C4-2B (cell line): Measurements from ENCODE around the gene ZNRD2.
"Not testable (repeated sequence)": the region's sequence is repeated elsewhere in the genome, so short reads cannot be mapped to it uniquely, and the experiment has no call there.

ENCODE experiments used
- H3K27ac ChIP-seq: fragments of 450-650 bp; 2 replicates; pipeline ENCODE4 v1.5.1; 2017
- CTCF ChIP-seq: fragments of 450-650 bp; conservative IDR thresholded peaks from 2 replicates; pipeline ENCODE4 v1.5.1; 2017; ENCODE audit warnings: mild to moderate bottlenecking
- ZFX ChIP-seq: fragments of 450-650 bp; IDR thresholded peaks from 2 replicates; pipeline ENCODE4 v1.6.1; 2017

The ZNRD2 gene

GRCh38 chr11:65569973-65570918 is at the start of gene ZNRD2:
Gene ZNRD2, plus strand, starts transcription at chr11:65570477. Its CDS starts 15 bp downstream, at chr11:65570492.
- H3K27ac ChIP-seq = peak within 1 kb of the TSS; percentile 84
- TF ChIP-seq CTCF (peak; percentile 75), ZFX (0 out of 2 replicates have a peak, but pooled peaks have one; percentile 46)

GRCh38 chr11:65521777-65522521 is 48.3 kb upstream of the ZNRD2 start:
- not testable (repeated sequence) for H3K27ac ChIP-seq

GRCh38 chr11:65522718-65523630 is 47.3 kb upstream of the ZNRD2 start:
- not testable (repeated sequence) for H3K27ac ChIP-seq

GRCh38 chr11:65523631-65523968 is 46.7 kb upstream of the ZNRD2 start:
- H3K27ac ChIP-seq = not testable (repeated sequence)

- H3K27ac ChIP-seq = no peak overlapping the region
- TF ChIP-seq ZFX (no peak), CTCF (no peak)
Observed at GRCh38 chr11:65524014-65524740, 46.1 kb upstream of the ZNRD2 start.

GRCh38 chr11:65524741-65525545 is 45.3 kb upstream of the ZNRD2 start, which contains the start of gene SCYL1:
Gene SCYL1, plus strand, starts transcription at chr11:65525083. Its CDS starts 71 bp downstream, at chr11:65525154.
- peak within 1 kb of the TSS; percentile 98 for H3K27ac ChIP-seq
- no peak for TF ChIP-seq CTCF
- TF ChIP-seq ZFX = peak; percentile 100

GRCh38 chr11:65525546-65526480 is 44.5 kb upstream of the ZNRD2 start:
- TF ChIP-seq ZFX (0 out of 2 replicates have a peak, but pooled peaks have one; percentile 58), CTCF (no peak)
- H3K27ac ChIP-seq = peak overlapping the region; percentile 98
